Measurements from ENCODE around the gene RRP12.

- TF ChIP-seq EZH2 (IDR thresholded peaks at IDR 0.05), result no peak
- TF ChIP-seq CTCF (IDR thresholded peaks at IDR 0.05), result no peak
Observed at GRCh38 chr10:97388152-97388551, 13.0 kb downstream of the RRP12 start.

Measured in neural progenitor cell (in vitro differentiated cells).